Mesothelial cell of epicardium (in vitro differentiated cells): Measurements from ENCODE around the gene DOCK8. TPM values are rescaled to one million over a fixed set of nuclear protein-coding genes. Genes with fewer than 3 reads are reported as not detected.

Experiments used
- DNase-seq, 2 experiments: peaks; one replicate each; pipeline ENCODE4 v3.0.0; 2021; ENCODE audit warnings: low spot score in 2 of 2; ENCODE audit not compliant: unreplicated experiment in 2 of 2
- H3K27ac Mint-ChIP-seq: 2 replicates; pipeline ENCODE4 v1.8.0; 2021; ENCODE audit warnings: mixed read lengths
- H3K27me3 Mint-ChIP-seq: 2 replicates; pipeline ENCODE4 v1.8.0; 2021; ENCODE audit warnings: low read depth, mixed read lengths
- H3K36me3 Mint-ChIP-seq: 2 replicates; pipeline ENCODE4 v1.8.0; 2021; ENCODE audit warnings: mixed read lengths
- H3K4me1 Mint-ChIP-seq: 2 replicates; pipeline ENCODE4 v1.8.0; 2021; ENCODE audit warnings: mixed read lengths
- H3K4me3 Mint-ChIP-seq: 2 replicates; pipeline ENCODE4 v1.8.0; 2021; ENCODE audit warnings: mild to moderate bottlenecking, moderate library complexity, mixed read lengths
- H3K9me3 Mint-ChIP-seq: 2 replicates; pipeline ENCODE4 v1.8.0; 2021; ENCODE audit warnings: mixed read lengths
- total RNA-seq: library from RNA; stranded (reverse); gene quantifications from 3 replicates; pipeline ENCODE4 v1.2.1, GENCODE V29; 2021
- TF ChIP-seq, protein P1 (sequence below): fragments of 200-600 bp; sonication (generic); IDR thresholded peaks from one replicate; pipeline ENCODE4 v1.5.0; 2021; ENCODE audit warnings: antibody characterized with exemption; ENCODE audit not compliant: unreplicated experiment

Gene DOCK8
- total RNA-seq, 1 donor from 2014 or later, result 8.9 TPM

DNA sequence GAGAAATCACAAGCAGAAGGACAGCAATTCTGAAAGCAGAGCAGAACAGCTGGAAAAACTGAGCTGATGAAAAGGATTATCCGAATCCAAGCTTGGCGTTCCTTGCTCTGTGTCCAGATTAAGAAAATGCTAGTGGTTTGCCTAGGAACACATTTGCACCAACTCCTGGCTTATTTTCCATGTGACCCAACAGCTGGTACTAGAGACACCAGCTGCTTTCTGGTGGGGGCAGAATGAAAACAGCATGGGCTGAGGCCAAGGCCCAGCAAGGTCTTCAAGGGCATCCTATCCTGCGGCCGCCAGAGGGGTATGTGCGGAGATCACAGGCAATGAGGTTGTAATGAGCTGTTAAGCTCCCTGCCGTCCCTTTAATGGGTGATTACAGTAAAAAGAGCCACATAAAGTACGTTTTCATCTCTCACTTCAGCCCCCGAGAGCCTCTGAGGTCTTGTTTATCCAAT is 131.5 kb downstream of the DOCK8 start:
- Mint-ChIP-seq H3K27ac (no peak overlapping the region), H3K4me1 (peaks cover 28% of the 10 kb centered on the region)
- TF ChIP-seq, protein P1, sequence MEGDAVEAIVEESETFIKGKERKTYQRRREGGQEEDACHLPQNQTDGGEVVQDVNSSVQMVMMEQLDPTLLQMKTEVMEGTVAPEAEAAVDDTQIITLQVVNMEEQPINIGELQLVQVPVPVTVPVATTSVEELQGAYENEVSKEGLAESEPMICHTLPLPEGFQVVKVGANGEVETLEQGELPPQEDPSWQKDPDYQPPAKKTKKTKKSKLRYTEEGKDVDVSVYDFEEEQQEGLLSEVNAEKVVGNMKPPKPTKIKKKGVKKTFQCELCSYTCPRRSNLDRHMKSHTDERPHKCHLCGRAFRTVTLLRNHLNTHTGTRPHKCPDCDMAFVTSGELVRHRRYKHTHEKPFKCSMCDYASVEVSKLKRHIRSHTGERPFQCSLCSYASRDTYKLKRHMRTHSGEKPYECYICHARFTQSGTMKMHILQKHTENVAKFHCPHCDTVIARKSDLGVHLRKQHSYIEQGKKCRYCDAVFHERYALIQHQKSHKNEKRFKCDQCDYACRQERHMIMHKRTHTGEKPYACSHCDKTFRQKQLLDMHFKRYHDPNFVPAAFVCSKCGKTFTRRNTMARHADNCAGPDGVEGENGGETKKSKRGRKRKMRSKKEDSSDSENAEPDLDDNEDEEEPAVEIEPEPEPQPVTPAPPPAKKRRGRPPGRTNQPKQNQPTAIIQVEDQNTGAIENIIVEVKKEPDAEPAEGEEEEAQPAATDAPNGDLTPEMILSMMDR, result no peak

DNA sequence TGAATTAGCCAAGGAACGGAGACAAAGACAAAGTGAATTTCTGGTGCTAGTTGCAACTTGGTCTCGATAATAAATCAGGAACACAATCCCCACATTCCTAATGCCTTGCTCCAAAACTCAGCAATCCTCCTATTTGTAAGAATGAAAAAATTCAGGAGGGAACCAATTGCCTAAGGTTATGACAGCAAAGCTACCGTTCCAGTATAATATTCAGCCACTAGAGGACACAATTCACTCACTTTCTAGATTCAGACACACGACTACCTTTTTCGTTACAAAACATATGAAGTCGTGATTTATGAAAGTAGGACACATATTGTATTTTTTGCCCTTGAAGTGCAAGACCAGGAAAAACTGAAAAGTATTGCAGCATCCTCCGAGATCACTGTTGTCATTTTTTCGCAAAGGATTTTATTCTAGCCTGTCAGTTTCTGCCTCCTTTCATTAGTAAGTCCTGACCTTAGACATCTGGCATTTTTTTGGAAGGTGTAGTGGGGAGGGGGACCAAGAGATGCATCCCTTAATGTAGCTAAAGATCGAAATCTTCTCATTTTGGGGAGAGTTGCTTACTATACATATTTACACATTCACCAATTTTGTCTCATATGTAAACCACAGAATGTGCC is 133.1 kb downstream of the DOCK8 start:
- TF ChIP-seq, protein P1, result peak; percentile 65
- Mint-ChIP-seq H3K27ac (no peak overlapping the region), H3K4me3 (no peak overlapping the region), H3K27me3 (peaks cover 10% of the 10 kb centered on the region), H3K4me1 (peaks cover 28% of the 10 kb centered on the region), H3K9me3 (no peaks in the 10 kb centered on the region), H3K36me3 (no peaks in the 10 kb centered on the region)
- no peak for DNase-seq

More for the DNA sequence above, 131.5 kb downstream of the DOCK8 start:
- H3K36me3 Mint-ChIP-seq, result no peaks in the 10 kb centered on the region
- H3K9me3 Mint-ChIP-seq, result no peaks in the 10 kb centered on the region
- H3K27me3 Mint-ChIP-seq, result peaks cover 7% of the 10 kb centered on the region
- H3K4me3 Mint-ChIP-seq, result no peak overlapping the region
- no peak for DNase-seq

DNA sequence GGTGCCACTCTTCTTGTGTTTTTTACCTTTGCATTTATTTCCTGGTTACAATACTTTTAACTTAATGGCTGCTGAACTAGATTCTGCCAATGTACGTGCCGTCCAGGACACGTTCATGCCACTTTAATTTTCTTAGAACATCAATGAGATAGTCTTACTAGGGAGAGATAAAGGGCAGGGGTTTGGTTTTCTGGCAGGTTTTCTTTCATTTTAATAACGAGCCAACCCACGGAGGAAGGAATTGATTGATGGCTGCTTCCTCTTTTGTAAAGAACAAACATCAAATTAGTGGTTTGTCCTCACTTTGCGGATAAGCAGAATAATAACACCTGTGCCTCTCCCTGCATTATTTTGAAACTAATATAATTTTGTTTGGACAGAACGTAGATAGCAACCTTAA is 135.7 kb downstream of the DOCK8 start:
- TF ChIP-seq, protein P1, result no peak
- Mint-ChIP-seq H3K27me3 (peaks cover 14% of the 10 kb centered on the region), H3K27ac (no peak overlapping the region), H3K4me1 (peaks cover 31% of the 10 kb centered on the region), H3K36me3 (no peaks in the 10 kb centered on the region), H3K9me3 (no peaks in the 10 kb centered on the region), H3K4me3 (no peak overlapping the region)
- DNase-seq, result no peak

DNA sequence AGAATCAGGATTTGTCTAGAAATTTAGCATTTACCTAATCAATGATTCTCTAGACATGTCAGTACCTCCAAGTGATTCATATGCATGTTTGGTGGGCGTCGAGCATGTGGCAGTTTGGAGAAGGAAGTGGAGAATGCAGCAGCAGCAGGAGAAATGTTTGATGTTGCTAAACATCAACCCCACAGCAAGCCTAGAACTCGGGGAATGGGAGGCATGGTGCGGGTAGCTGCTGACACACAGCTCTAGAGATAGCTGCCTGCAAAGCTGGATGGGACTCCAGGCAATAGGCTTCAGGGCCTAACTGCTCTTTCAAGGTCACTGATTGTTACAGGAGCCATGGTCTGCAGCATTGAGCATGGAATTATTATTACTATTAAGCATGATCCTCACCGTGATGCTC is 137.3 kb downstream of the DOCK8 start:
- peaks cover 26% of the 10 kb centered on the region for H3K4me1 Mint-ChIP-seq
- no peak for DNase-seq
- H3K4me3 Mint-ChIP-seq, result no peak overlapping the region
- H3K36me3 Mint-ChIP-seq, result no peaks in the 10 kb centered on the region
- peaks cover 19% of the 10 kb centered on the region for H3K27me3 Mint-ChIP-seq
- TF ChIP-seq, protein P1, result no peak
- no peaks in the 10 kb centered on the region for H3K9me3 Mint-ChIP-seq
- H3K27ac Mint-ChIP-seq, result no peak overlapping the region

DNA sequence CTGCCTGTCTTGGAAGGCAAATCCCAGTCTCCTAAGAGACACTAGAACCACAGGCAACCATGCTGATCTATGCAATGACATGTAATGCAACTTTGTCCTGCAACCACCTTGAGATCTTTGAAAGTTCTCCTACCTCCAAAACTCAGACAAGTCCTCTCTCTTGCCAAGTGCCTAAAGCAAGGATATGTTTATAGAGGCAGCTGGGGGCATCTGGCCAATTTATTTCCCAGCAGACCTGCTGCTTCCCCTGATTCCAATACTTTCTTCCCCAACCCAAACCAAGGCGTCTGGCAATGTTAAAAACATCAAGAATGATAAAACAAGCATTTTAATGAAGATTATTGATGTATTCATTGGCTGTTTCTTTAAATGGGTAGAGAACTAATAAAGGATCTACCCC is 138.4 kb downstream of the DOCK8 start:
- TF ChIP-seq, protein P1, result no peak
- no peak for DNase-seq
- H3K27ac Mint-ChIP-seq, result no peak overlapping the region
- no peaks in the 10 kb centered on the region for H3K9me3 Mint-ChIP-seq
- no peak overlapping the region for H3K4me3 Mint-ChIP-seq
- H3K4me1 Mint-ChIP-seq, result peaks cover 19% of the 10 kb centered on the region
- no peaks in the 10 kb centered on the region for H3K36me3 Mint-ChIP-seq
- H3K27me3 Mint-ChIP-seq, result peaks cover 19% of the 10 kb centered on the region
